ENCODE results near the gene P4HA1. TPM values are rescaled to one million over a fixed set of nuclear protein-coding genes. Genes with fewer than 3 reads are reported as not detected.

Gene P4HA1
- total RNA-seq, 1 experiment from 2014 or later = 34.4 TPM

GRCh38 chr10:72981028-72981881 lies 115.4 kb downstream of the P4HA1 start:
- ATAC-seq (peak; percentile 60), DNase-seq (ENCODE audit: low spot score) (no peak)
- H3K36me3 Mint-ChIP-seq = peaks cover 32% of the 10 kb centered on the region
- no peak overlapping the region for H3K4me3 Mint-ChIP-seq
- no peak overlapping the region for H3K27ac Mint-ChIP-seq
- TF ChIP-seq PREB (CRISPR knock-in tag; IDR thresholded peaks at IDR 0.05; ENCODE audit: borderline replicate concordance) = no peak
- no peak for TF ChIP-seq TP53 (CRISPR knock-in tag; IDR thresholded peaks at IDR 0.05)
- TF ChIP-seq ZNF671 (CRISPR knock-in tag; IDR thresholded peaks at IDR 0.05) = no peak
- no peak for TF ChIP-seq ZNF423 (CRISPR knock-in tag; IDR thresholded peaks at IDR 0.05)
- TF ChIP-seq ZNF281 (CRISPR knock-in tag; IDR thresholded peaks at IDR 0.05) = no peak
- no peak for TF ChIP-seq FOXP4 (CRISPR knock-in tag; IDR thresholded peaks at IDR 0.05)
- no peak for TF ChIP-seq NR1H2 (CRISPR knock-in tag; IDR thresholded peaks at IDR 0.05)
- no peak for TF ChIP-seq ZNF121 (CRISPR knock-in tag; IDR thresholded peaks at IDR 0.05)
- peaks cover 45% of the 10 kb centered on the region for H3K9me3 Mint-ChIP-seq
- H3K27me3 Mint-ChIP-seq (ENCODE audit: low read depth) = peaks cover 6% of the 10 kb centered on the region; the same call in 1 of the 2 replicates
- POLR2A ChIA-PET = interaction anchor here (0.7 kb wide), 1 partner anchor 20 kb away, joined by 6 read pairs; no protein-coding TSS in a partner anchor
- no peaks in the 10 kb centered on the region for H3K4me1 Mint-ChIP-seq
- CTCF ChIA-PET = no interaction called here

GRCh38 chr10:72980348-72980747 lies 116.3 kb downstream of the P4HA1 start:
- H3K27me3 Mint-ChIP-seq (ENCODE audit: low read depth) = peaks cover 8% of the 10 kb centered on the region
- DNase-seq (ENCODE audit: low spot score) = no peak
- H3K4me3 Mint-ChIP-seq = no peak overlapping the region
- H3K4me1 Mint-ChIP-seq = no peaks in the 10 kb centered on the region
- peaks cover 53% of the 10 kb centered on the region for H3K9me3 Mint-ChIP-seq
- CTCF ChIA-PET = no interaction called here
- peaks cover 32% of the 10 kb centered on the region for H3K36me3 Mint-ChIP-seq
- ATAC-seq = no peak
- H3K27ac Mint-ChIP-seq = no peak overlapping the region
- POLR2A ChIA-PET = no interaction called here
- TF ChIP-seq ZNF138 (CRISPR knock-in tag; conservative IDR thresholded peaks at IDR 0.05) (no peak), ZNF219 (CRISPR knock-in tag; IDR thresholded peaks at IDR 0.05; ENCODE audit: borderline replicate concordance) (no peak), ZNF416 (CRISPR knock-in tag; IDR thresholded peaks at IDR 0.05) (no peak), GRHL2 (CRISPR knock-in tag; IDR thresholded peaks at IDR 0.05; ENCODE audit: insufficient replicate concordance, severe bottlenecking) (no peak), ZNF532 (CRISPR knock-in tag; IDR thresholded peaks at IDR 0.05; ENCODE audit: borderline replicate concordance) (no peak), ATF1 (CRISPR knock-in tag; IDR thresholded peaks at IDR 0.05) (no peak), SMAD3 (CRISPR knock-in tag; IDR thresholded peaks at IDR 0.05; ENCODE audit: borderline replicate concordance) (no peak), IRF1 (CRISPR knock-in tag; IDR thresholded peaks at IDR 0.05) (no peak), RELA (CRISPR knock-in tag; IDR thresholded peaks at IDR 0.05; ENCODE audit: borderline replicate concordance) (no peak), SMAD4 (CRISPR knock-in tag; IDR thresholded peaks at IDR 0.05) (no peak), JAZF1 (CRISPR knock-in tag; IDR thresholded peaks at IDR 0.05) (no peak), USF1 (CRISPR knock-in tag; IDR thresholded peaks at IDR 0.05) (no peak), GTF2I (CRISPR knock-in tag; conservative IDR thresholded peaks at IDR 0.05) (no peak), E2F5 (CRISPR knock-in tag; IDR thresholded peaks at IDR 0.05) (no peak)

Measured in WTC11 (cell line).